Activated CD4-positive, CD25-positive, alpha-beta regulatory T cell treated with anti-CD3 and anti-CD28 coated beads, Interleukin-2, amount 50 U/mL, for 16 hours (primary cell): Measurements from ENCODE around the gene CENPU.
"Not testable (repeated sequence)": the region's sequence is repeated elsewhere in the genome, so short reads cannot be mapped to it uniquely, and the experiment has no call there.

Experiments used
- DNase-seq: peaks from one replicate; pipeline ENCODE4 v3.0.0-alpha.2; 2020; ENCODE audit warnings: low read depth, low spot score

CENPU gene

GRCh38 chr4:184751585-184751956, 17.7 kb upstream of the CENPU start:
- DNase-seq: no peak

GRCh38 chr4:184750926-184751584, 17.2 kb upstream of the CENPU start:
- no peak for DNase-seq

GRCh38 chr4:184748251-184748652, 14.4 kb upstream of the CENPU start:
- no peak for DNase-seq

GRCh38 chr4:184747034-184747830, 13.3 kb upstream of the CENPU start:
- DNase-seq: no peak

GRCh38 chr4:184745831-184746795, 12.2 kb upstream of the CENPU start:
- peak; percentile 45 for DNase-seq

GRCh38 chr4:184744236-184744635, 10.3 kb upstream of the CENPU start:
- no peak for DNase-seq

GRCh38 chr4:184743650-184744049, 9.8 kb upstream of the CENPU start:
- no peak for DNase-seq

GRCh38 chr4:184741651-184742050, 7.8 kb upstream of the CENPU start:
- not testable (repeated sequence) for DNase-seq

GRCh38 chr4:184740980-184741391, 7.1 kb upstream of the CENPU start:
- no peak for DNase-seq

GRCh38 chr4:184739575-184739974, 5.7 kb upstream of the CENPU start:
- not testable (repeated sequence) for DNase-seq

- DNase-seq: no peak
Observed at GRCh38 chr4:184734758-184735157, 862 bp upstream of the CENPU start.

- DNase-seq: no peak
Observed at GRCh38 chr4:184732126-184732525, 1.8 kb downstream of the CENPU start.

GRCh38 chr4:184731056-184731455, 2.8 kb downstream of the CENPU start:
- DNase-seq: no peak

- no peak for DNase-seq
Observed at GRCh38 chr4:184729946-184730345, 4.0 kb downstream of the CENPU start.

GRCh38 chr4:184728858-184729257, 5.0 kb downstream of the CENPU start:
- no peak for DNase-seq

- no peak for DNase-seq
Observed at GRCh38 chr4:184727430-184727829, 6.5 kb downstream of the CENPU start.

GRCh38 chr4:184722798-184723197, 11.1 kb downstream of the CENPU start:
- DNase-seq: no peak

GRCh38 chr4:184721254-184721653, 12.6 kb downstream of the CENPU start:
- DNase-seq: no peak

- DNase-seq: no peak
Observed at GRCh38 chr4:184719407-184719806, 14.5 kb downstream of the CENPU start.

GRCh38 chr4:184715526-184715925, 18.4 kb downstream of the CENPU start:
- no peak for DNase-seq

- no peak for DNase-seq
Observed at GRCh38 chr4:184713887-184714286, 20.0 kb downstream of the CENPU start.

GRCh38 chr4:184712322-184712721, 21.6 kb downstream of the CENPU start:
- no peak for DNase-seq
